Panc1 (cell line): ENCODE measurements around the gene PTPRJ. TPM values are rescaled to one million over a fixed set of nuclear protein-coding genes. Genes with fewer than 3 reads are reported as not detected.
"Not testable (repeated sequence)": the region's sequence is repeated elsewhere in the genome, so short reads cannot be mapped to it uniquely, and the experiment has no call there.

Source experiments
- ATAC-seq: fragments of 200-7000 bp; cut with Tn5 transposase; 2 replicates; pipeline ENCODE4 v1.9.1; 2020; ENCODE audit warnings: mild to moderate bottlenecking, moderate library complexity
- BruUV-seq: library from RNA; stranded (reverse); fragments of 400-500 nt; replicated peaks from 2 replicates; lab custom pipeline; 2021; lab: Mats Ljungman, UMichigan
- CTCF ChIA-PET: fragments of 300-600 bp; sonication (Branson Sonifier 250); formaldehyde crosslinking; loops from one replicate; lab custom pipeline; 2022; ENCODE audit warnings: antibody characterized with exemption; lab: Charles Lee
- POLR2A ChIA-PET: fragments of 300-600 bp; sonication (Branson Sonifier 250); formaldehyde crosslinking; loops from one replicate; lab custom pipeline; 2022; ENCODE audit warnings: antibody characterized with exemption; lab: Charles Lee
- DNase-seq: peaks from one replicate; pipeline ENCODE4 v3.0.0-alpha.2; 2010; ENCODE audit warnings: low read depth, low spot score
- H3K27ac ChIP-seq: 2 replicates; pipeline ENCODE4 v1.5.1; 2011; ENCODE audit warnings: mild to moderate bottlenecking, low read length, inconsistent platforms
- H3K27me3 ChIP-seq: fragments of 200-500 bp; sonication (Bioruptor generic); 2 replicates; pipeline ENCODE4 v1.6.0; 2014; ENCODE audit warnings: low read length, inconsistent platforms; ENCODE audit not compliant: control insufficient read depth, insufficient read depth
- H3K36me3 ChIP-seq: fragments of 200-500 bp; sonication (Bioruptor generic); 2 replicates; pipeline ENCODE4 v1.5.1; 2014; ENCODE audit warnings: inconsistent platforms, mild to moderate bottlenecking, low read length, moderate library complexity; ENCODE audit not compliant: control insufficient read depth, insufficient read depth
- H3K4me1 ChIP-seq: 2 replicates; pipeline ENCODE4 v1.5.1; 2011; ENCODE audit warnings: inconsistent platforms, mild to moderate bottlenecking, low read length, moderate library complexity; ENCODE audit not compliant: control insufficient read depth, insufficient read depth
- H3K4me3 ChIP-seq, 2 experiments: 2 replicates each; pipeline ENCODE4 v1.5.1; 2011 to 2012; ENCODE audit warnings: low read depth in 2 of 2, low read length in 2 of 2, mild to moderate bottlenecking in 2 of 2, inconsistent platforms in 1 of 2, moderate library complexity in 1 of 2
- H3K9me3 ChIP-seq: fragments of 200-500 bp; sonication (Bioruptor generic); 2 replicates; pipeline ENCODE4 v1.5.1; 2014; ENCODE audit warnings: low read depth, mild to moderate bottlenecking, inconsistent platforms, low read length, moderate library complexity; ENCODE audit not compliant: control insufficient read depth, insufficient read depth
- POLR2AphosphoS5 ChIP-seq: IDR thresholded peaks from 2 replicates; pipeline ENCODE4 v1.6.1; 2012; ENCODE audit warnings: mild to moderate bottlenecking, low read depth, low read length, moderate library complexity
- SIN3A ChIP-seq: IDR thresholded peaks from 2 replicates; pipeline ENCODE4 v1.6.1; 2012; ENCODE audit warnings: low read depth, mild to moderate bottlenecking, low read length, moderate library complexity, borderline replicate concordance; ENCODE audit not compliant: insufficient read depth
- TCF7L2 ChIP-seq: IDR thresholded peaks from 2 replicates; pipeline ENCODE4 v1.6.1; 2011; ENCODE audit warnings: mild to moderate bottlenecking, low read depth, low read length, inconsistent platforms
- in situ Hi-C: cut with HindIII; loops from 2 replicates; pipeline ENCODE4 v1.10.0; 2016; ENCODE audit warnings: low sequenced_read_pairs, low pct_unique_long_range_greater_than_20kb
- intact Hi-C: fragments of 100-400 bp; cut with micrococcal nuclease; formaldehyde crosslinking; loops from one replicate; pipeline ENCODE4 v1.10.0; 2022; ENCODE audit not compliant: unreplicated experiment
- total RNA-seq: library from RNA; stranded (reverse); gene quantifications from one replicate; pipeline ENCODE4 v1.2.1, GENCODE V29; 2021; ENCODE audit not compliant: unreplicated experiment
- TF ChIP-seq, protein P1 (sequence below), 2 experiments: IDR thresholded peaks; 2 replicates each; pipeline ENCODE4 v1.6.1; 2011 to 2012; ENCODE audit warnings: low read depth in 2 of 2, control low read depth in 1 of 2, low read length in 1 of 2, mild to moderate bottlenecking in 1 of 2, moderate library complexity in 1 of 2; ENCODE audit not compliant: insufficient read depth in 1 of 2
- TF ChIP-seq, protein P2 (sequence below): fragments of 450-650 bp; IDR thresholded peaks from 2 replicates; pipeline ENCODE4 v1.5.1; 2017; ENCODE audit warnings: mild to moderate bottlenecking

Gene PTPRJ
- total RNA-seq, 1 experiment from 2014 or later = 73.6 TPM

DNA sequence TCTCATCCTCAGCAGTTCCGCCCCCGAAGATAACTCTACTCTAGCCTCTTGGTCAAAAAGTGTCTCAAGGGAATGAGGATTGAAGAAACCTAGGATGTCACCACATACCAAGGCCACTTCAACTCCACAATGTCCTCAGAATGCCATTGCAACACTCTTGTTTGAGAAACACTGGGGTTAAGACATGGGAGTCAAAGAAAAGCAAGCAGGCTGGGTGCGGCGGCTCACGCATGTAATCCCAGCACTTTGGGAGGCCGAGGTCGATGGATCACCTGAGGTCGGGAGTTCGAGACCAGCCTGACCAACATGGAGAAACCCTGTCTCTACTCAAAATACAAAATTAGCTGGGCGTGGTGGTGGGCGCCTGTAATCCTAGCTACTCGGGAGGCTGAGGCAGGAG, 28.9 kb upstream of the PTPRJ start:
- peaks cover 17% of the 10 kb centered on the region for H3K4me1 ChIP-seq
- POLR2A ChIA-PET, H3K27ac ChIP-seq, H3K27me3 ChIP-seq, in situ Hi-C loops, H3K36me3 ChIP-seq, ATAC-seq, DNase-seq, H3K9me3 ChIP-seq, intact Hi-C loops, BruUV-seq, H3K4me3 ChIP-seq, CTCF ChIA-PET: not testable (repeated sequence)

DNA sequence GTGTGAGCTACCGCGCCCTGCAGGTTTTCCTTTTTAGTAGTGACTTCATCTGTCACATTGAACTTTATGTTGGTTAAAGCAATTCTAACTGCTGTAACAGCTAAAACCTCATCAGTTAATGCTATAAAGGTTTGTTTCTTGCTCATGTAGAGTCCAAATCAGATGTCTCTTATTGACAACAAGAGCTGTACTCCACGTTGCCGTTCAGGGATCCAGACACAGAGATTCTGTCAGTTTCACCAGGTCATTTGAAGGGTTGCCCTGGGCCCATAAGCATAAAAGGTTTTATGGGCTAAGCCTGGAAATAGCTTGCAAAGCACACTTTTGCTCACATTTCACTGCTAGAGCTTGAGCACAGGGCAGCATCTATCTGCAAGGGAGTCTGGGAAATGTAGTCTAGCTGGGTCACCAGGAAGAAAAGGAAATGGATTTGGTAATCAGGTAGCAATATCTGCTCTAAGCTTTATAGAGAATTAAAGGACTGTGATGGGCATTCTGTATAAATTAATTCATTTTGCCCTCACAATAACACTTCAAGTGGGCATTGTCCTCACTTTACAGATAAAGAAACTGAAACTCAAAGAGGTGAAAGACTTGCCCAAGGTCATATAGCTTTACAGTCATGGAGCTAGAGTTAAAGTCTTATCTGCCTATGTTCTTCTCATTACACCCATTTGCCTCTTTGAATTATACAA, 25.2 kb upstream of the PTPRJ start:
- DNase-seq (no peak), ATAC-seq (0 out of 2 replicates have a peak, but pooled peaks have one; percentile 61)
- TF ChIP-seq, protein P1, sequence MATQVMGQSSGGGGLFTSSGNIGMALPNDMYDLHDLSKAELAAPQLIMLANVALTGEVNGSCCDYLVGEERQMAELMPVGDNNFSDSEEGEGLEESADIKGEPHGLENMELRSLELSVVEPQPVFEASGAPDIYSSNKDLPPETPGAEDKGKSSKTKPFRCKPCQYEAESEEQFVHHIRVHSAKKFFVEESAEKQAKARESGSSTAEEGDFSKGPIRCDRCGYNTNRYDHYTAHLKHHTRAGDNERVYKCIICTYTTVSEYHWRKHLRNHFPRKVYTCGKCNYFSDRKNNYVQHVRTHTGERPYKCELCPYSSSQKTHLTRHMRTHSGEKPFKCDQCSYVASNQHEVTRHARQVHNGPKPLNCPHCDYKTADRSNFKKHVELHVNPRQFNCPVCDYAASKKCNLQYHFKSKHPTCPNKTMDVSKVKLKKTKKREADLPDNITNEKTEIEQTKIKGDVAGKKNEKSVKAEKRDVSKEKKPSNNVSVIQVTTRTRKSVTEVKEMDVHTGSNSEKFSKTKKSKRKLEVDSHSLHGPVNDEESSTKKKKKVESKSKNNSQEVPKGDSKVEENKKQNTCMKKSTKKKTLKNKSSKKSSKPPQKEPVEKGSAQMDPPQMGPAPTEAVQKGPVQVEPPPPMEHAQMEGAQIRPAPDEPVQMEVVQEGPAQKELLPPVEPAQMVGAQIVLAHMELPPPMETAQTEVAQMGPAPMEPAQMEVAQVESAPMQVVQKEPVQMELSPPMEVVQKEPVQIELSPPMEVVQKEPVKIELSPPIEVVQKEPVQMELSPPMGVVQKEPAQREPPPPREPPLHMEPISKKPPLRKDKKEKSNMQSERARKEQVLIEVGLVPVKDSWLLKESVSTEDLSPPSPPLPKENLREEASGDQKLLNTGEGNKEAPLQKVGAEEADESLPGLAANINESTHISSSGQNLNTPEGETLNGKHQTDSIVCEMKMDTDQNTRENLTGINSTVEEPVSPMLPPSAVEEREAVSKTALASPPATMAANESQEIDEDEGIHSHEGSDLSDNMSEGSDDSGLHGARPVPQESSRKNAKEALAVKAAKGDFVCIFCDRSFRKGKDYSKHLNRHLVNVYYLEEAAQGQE (IDR thresholded peaks at IDR 0.05; ENCODE audit: insufficient read depth in 1 of 2, low read depth in 2 of 2, low read length in 1 of 2) = no peak
- H3K27me3 ChIP-seq = no peaks in the 10 kb centered on the region
- H3K9me3 ChIP-seq = no peaks in the 10 kb centered on the region
- no peaks in the 10 kb centered on the region for H3K4me1 ChIP-seq
- in situ Hi-C loops (no loop called here), intact Hi-C loops (no loop called here)
- CTCF ChIA-PET = interaction anchor here (0.5 to 1.0 kb wide), 2 partner anchors 16 to 154 kb away, joined by 3 read pairs; no protein-coding TSS in a partner anchor
- no peaks in the 10 kb centered on the region for H3K36me3 ChIP-seq
- no TSS peak for BruUV-seq
- peak overlapping the region; percentile 9; the same call in 1 of the 2 replicates for H3K27ac ChIP-seq
- H3K4me3 ChIP-seq = no peak overlapping the region
- POLR2A ChIA-PET = interaction anchor here (0.6 to 1.1 kb wide), 3 partner anchors 15 to 181 kb away, joined by 3 to 4 read pairs (median 3); no protein-coding TSS in a partner anchor

DNA sequence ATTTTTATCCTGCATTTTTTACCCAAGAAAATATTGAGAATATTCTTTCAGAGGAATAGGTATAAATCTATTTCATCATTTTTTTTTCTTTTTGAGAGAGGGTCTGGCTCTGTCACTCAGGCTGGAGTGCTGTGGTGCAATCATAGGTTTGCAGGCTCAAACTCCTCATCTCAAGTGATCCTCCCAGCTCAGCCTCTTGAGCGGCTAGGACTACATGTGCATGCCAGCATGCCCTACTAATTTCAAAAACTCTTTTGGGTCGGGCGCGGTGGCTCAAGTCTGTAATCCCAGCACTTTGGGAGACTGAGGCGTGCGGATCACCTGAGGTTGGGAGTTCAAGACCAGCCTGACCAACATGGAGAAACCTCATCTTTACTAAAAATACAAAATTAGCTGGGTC, 20.3 kb upstream of the PTPRJ start:
- POLR2A ChIA-PET = no interaction called here
- no TSS peak for BruUV-seq
- intact Hi-C loops (no loop called here), in situ Hi-C loops (no loop called here)
- ATAC-seq (no peak), DNase-seq (no peak)
- no peaks in the 10 kb centered on the region for H3K4me1 ChIP-seq
- H3K4me3 ChIP-seq = no peak overlapping the region
- TF ChIP-seq TCF7L2 = no peak
- CTCF ChIA-PET = no interaction called here
- H3K36me3 ChIP-seq = no peaks in the 10 kb centered on the region
- no peaks in the 10 kb centered on the region for H3K27me3 ChIP-seq
- H3K9me3 ChIP-seq = no peaks in the 10 kb centered on the region
- H3K27ac ChIP-seq = no peak overlapping the region

DNA sequence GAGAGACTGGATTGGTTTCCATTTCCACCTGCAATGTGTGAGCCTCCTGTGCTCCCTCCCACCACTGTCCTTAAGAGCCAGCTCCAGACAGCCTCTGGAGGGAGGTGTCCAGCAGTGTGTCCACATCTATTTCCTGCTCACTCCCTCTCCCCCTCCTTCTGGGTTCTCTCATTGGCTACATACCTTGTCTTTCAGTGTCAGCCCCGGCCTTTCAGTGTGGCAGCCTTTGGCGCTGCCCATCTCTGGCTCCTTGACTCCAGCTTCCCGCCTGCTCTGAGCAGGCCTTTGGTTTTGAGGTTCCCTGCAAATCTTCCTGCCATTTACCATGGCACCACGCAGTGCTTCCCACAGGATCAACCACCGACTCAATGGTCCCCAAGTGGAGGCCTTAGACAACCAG, 19.0 kb upstream of the PTPRJ start:
- Histone ChIP-seq H3K4me1 (no peaks in the 10 kb centered on the region), H3K36me3 (no peaks in the 10 kb centered on the region), H3K27me3 (no peaks in the 10 kb centered on the region), H3K4me3 (no peak overlapping the region), H3K27ac (no peak overlapping the region), H3K9me3 (no peaks in the 10 kb centered on the region)
- intact Hi-C loops (no loop called here), in situ Hi-C loops (no loop called here)
- TF ChIP-seq TCF7L2 (no peak), POLR2AphosphoS5 (no peak), SIN3A (no peak)
- TF ChIP-seq, protein P2, sequence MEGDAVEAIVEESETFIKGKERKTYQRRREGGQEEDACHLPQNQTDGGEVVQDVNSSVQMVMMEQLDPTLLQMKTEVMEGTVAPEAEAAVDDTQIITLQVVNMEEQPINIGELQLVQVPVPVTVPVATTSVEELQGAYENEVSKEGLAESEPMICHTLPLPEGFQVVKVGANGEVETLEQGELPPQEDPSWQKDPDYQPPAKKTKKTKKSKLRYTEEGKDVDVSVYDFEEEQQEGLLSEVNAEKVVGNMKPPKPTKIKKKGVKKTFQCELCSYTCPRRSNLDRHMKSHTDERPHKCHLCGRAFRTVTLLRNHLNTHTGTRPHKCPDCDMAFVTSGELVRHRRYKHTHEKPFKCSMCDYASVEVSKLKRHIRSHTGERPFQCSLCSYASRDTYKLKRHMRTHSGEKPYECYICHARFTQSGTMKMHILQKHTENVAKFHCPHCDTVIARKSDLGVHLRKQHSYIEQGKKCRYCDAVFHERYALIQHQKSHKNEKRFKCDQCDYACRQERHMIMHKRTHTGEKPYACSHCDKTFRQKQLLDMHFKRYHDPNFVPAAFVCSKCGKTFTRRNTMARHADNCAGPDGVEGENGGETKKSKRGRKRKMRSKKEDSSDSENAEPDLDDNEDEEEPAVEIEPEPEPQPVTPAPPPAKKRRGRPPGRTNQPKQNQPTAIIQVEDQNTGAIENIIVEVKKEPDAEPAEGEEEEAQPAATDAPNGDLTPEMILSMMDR = no peak
- TF ChIP-seq, protein P1 (IDR thresholded peaks at IDR 0.05; ENCODE audit: insufficient read depth in 1 of 2, low read depth in 2 of 2, low read length in 1 of 2) = no peak
- no peak for DNase-seq
- ChIA-PET POLR2A (no interaction called here), CTCF (no interaction called here)
- ATAC-seq = peak; percentile 75
- BruUV-seq = no TSS peak
